HepG2 (cell line): Measurements from ENCODE around the gene GPR137. TPM values are rescaled to one million over a fixed set of nuclear protein-coding genes. Genes with fewer than 3 reads are reported as not detected.
A peak's percentile ranks its signal among the peaks of the same experiment; 100 is the strongest.

ENCODE experiments used
- ATF5 ChIP-seq: sonication (generic); formaldehyde crosslinking; IDR thresholded peaks from 2 replicates; pipeline ENCODE4 v1.4.0; 2020; ENCODE audit warnings: mild to moderate bottlenecking, low read depth, missing genetic modification reagents
- CEBPG ChIP-seq: IDR thresholded peaks from 2 replicates; pipeline ENCODE4 v1.6.1; 2016
- HMG20A ChIP-seq: IDR thresholded peaks from 2 replicates; pipeline ENCODE4 v1.6.1; 2016; ENCODE audit warnings: borderline replicate concordance
- KIAA2018 ChIP-seq: sonication (generic); formaldehyde crosslinking; IDR thresholded peaks from 2 replicates; pipeline ENCODE4 v1.5.0; 2020; ENCODE audit warnings: mild to moderate bottlenecking, missing genetic modification reagents, borderline replicate concordance
- NFKBIZ ChIP-seq: IDR thresholded peaks from 2 replicates; pipeline ENCODE4 v1.6.1; 2018; ENCODE audit warnings: missing genetic modification reagents, missing compliant biosample characterization
- PTBP1 ChIP-seq: fragments of 200-400 bp; formaldehyde crosslinking; IDR thresholded peaks from 2 replicates; pipeline ENCODE4 v1.6.1; 2018; ENCODE audit warnings: low read length, low read depth; ENCODE audit not compliant: poor library complexity, severe bottlenecking
- TFDP1 ChIP-seq: IDR thresholded peaks from 2 replicates; pipeline ENCODE4 v1.6.1; 2016; ENCODE audit warnings: missing compliant biosample characterization, missing genetic modification reagents, borderline replicate concordance
- ZFP41 ChIP-seq: sonication (generic); formaldehyde crosslinking; IDR thresholded peaks from 2 replicates; pipeline ENCODE4 v1.4.0; 2020; ENCODE audit warnings: mild to moderate bottlenecking, missing genetic modification reagents, borderline replicate concordance
- ZNF124 ChIP-seq: sonication (generic); formaldehyde crosslinking; IDR thresholded peaks from 2 replicates; pipeline ENCODE4 v1.4.0; 2020; ENCODE audit warnings: missing genetic modification reagents
- ZNF256 ChIP-seq: sonication (generic); formaldehyde crosslinking; conservative IDR thresholded peaks from 2 replicates; pipeline ENCODE4 v1.4.0; 2020; ENCODE audit warnings: missing genetic modification reagents
- ZNF503 ChIP-seq: sonication (generic); formaldehyde crosslinking; IDR thresholded peaks from 2 replicates; pipeline ENCODE4 v1.4.0; 2020; ENCODE audit warnings: missing genetic modification reagents
- ZNF547 ChIP-seq: sonication (generic); formaldehyde crosslinking; IDR thresholded peaks from 2 replicates; pipeline ENCODE4 v1.5.1; 2020; ENCODE audit warnings: mild to moderate bottlenecking, missing genetic modification reagents
- polyA plus RNA-seq, 8 experiments: library from polyadenylated mRNA; depleted of rRNA in 3 of 8; stranded (reverse) in 7 of 8; unstranded in 1 of 8; fragments of >200 nt; fragmentation: Illumina TruSeq in 4 of 8; extraction: Trizol in 4 of 8; gene quantifications; 2 replicates each; pipeline versions ENCODE4 v1.2.1 to v1.2.3, GENCODE V29; 2011 to 2016; ENCODE audit warnings: low read depth in 4 of 8, missing spikeins in 1 of 8, mixed read lengths in 1 of 8; ENCODE audit not compliant: insufficient read depth in 1 of 8
- total RNA-seq, 5 experiments: library from RNA; depleted of rRNA; stranded (reverse); fragments of >200 nt; fragmentation: Illumina TruSeq; extraction: Trizol; gene quantifications; 2 replicates each; pipeline ENCODE4 v1.2.3, GENCODE V29; 2016; ENCODE audit warnings: low read depth in 1 of 5
- TF ChIP-seq, protein P1 (sequence below): sonication (generic); formaldehyde crosslinking; IDR thresholded peaks from 2 replicates; pipeline ENCODE4 v1.5.0; 2020; ENCODE audit warnings: missing genetic modification reagents, mild to moderate bottlenecking, borderline replicate concordance
- TF ChIP-seq, protein P2 (sequence below): sonication (generic); formaldehyde crosslinking; IDR thresholded peaks from 2 replicates; pipeline ENCODE4 v1.4.0; 2020; ENCODE audit warnings: missing genetic modification reagents

Gene GPR137
- total and polyA plus RNA-seq, 2 of the 13 experiments (the other 11 are each of a cell fraction or from before 2014, with no cell fraction given) = 8.5 to 13.2 TPM

DNA sequence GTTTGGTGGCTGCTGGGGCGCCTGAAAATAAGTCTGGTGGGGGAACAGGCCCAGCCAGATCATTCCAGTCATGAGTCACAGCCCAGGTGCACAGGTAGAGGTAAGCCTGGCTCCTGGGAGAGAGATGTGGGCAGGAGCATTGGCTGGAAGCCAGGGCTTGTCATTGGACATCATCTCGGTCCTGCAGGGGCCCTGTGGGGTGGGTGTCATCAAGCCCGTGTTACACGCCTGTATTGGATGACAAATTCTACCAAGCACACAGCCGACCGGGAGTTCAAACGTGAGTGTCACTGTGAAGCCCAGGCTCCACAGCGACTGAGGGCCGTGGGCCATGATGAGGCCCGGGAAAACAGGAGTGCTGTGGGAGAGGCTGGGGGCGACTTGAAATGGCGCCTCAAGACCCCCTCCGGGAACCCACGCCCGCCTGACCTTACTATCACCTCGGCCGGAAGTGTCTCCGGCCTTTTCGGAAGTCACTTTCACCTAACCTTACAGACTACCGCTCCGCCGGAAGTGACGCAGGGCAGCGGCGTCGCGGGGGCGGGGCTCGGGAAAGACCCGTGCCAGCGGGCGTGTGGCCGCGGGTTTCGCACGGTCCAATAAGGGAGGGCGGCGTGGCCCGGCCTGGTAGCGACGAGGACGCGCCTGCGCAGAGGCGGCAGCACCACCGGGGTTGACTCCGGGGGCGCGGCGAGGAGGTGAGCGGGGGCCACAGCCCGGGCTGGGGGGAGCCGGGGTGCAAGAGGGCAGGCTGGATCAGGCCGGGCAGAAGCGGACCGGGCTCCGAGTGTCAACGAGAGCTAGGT is 45.0 kb upstream of the GPR137 start, which contains the start of gene FKBP2 (continued):
- TF ChIP-seq ZFP41 (CRISPR knock-in tag) = no peak; the same call in 1 of the 2 replicates
- TF ChIP-seq PTBP1 = no peak
- TF ChIP-seq ZNF256 (CRISPR knock-in tag) = peak; percentile 82
- no peak for TF ChIP-seq NFKBIZ (CRISPR knock-in tag)
- peak; percentile 23; the same call in 1 of the 2 replicates for TF ChIP-seq CEBPG
- peak; percentile 84 for TF ChIP-seq TFDP1 (CRISPR knock-in tag)
- TF ChIP-seq, protein P1, sequence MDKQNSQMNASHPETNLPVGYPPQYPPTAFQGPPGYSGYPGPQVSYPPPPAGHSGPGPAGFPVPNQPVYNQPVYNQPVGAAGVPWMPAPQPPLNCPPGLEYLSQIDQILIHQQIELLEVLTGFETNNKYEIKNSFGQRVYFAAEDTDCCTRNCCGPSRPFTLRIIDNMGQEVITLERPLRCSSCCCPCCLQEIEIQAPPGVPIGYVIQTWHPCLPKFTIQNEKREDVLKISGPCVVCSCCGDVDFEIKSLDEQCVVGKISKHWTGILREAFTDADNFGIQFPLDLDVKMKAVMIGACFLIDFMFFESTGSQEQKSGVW (CRISPR knock-in tag) = no peak
- no peak for TF ChIP-seq ATF5
- no peak; the same call in 1 of the 2 replicates for TF ChIP-seq ZNF503 (CRISPR knock-in tag)
- no peak for TF ChIP-seq ZNF547 (CRISPR knock-in tag)
- peak; percentile 10; the same call in 1 of the 2 replicates for TF ChIP-seq KIAA2018 (CRISPR knock-in tag)
- TF ChIP-seq ZNF124 = 0 out of 2 replicates have a peak, but pooled peaks have one; percentile 62
- TF ChIP-seq, protein P2, sequence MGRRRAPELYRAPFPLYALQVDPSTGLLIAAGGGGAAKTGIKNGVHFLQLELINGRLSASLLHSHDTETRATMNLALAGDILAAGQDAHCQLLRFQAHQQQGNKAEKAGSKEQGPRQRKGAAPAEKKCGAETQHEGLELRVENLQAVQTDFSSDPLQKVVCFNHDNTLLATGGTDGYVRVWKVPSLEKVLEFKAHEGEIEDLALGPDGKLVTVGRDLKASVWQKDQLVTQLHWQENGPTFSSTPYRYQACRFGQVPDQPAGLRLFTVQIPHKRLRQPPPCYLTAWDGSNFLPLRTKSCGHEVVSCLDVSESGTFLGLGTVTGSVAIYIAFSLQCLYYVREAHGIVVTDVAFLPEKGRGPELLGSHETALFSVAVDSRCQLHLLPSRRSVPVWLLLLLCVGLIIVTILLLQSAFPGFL (CRISPR knock-in tag) = no peak
- no peak for TF ChIP-seq HMG20A (CRISPR knock-in tag)
